ENCODE data around the gene LRRC4B.

DNA sequence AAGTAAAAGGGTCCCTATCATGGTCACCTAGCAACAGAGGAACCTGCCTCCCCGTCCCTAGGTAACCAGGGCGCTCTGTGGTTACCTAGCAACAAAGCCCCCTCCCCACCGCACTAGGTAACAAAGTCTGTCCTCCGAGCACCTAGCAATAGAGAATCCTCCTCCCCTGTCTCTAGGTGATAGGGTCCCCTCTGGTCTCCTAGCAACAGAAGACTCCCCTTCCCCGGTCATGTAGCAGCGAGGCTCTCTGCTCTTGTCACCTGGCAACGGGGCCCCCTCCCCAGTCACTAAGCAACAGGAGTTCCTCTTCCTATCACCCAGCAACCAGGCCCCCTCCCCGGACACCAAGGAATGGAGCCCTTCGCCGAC lies 57.6 kb downstream of the LRRC4B start:
- TF ChIP-seq, protein P1, sequence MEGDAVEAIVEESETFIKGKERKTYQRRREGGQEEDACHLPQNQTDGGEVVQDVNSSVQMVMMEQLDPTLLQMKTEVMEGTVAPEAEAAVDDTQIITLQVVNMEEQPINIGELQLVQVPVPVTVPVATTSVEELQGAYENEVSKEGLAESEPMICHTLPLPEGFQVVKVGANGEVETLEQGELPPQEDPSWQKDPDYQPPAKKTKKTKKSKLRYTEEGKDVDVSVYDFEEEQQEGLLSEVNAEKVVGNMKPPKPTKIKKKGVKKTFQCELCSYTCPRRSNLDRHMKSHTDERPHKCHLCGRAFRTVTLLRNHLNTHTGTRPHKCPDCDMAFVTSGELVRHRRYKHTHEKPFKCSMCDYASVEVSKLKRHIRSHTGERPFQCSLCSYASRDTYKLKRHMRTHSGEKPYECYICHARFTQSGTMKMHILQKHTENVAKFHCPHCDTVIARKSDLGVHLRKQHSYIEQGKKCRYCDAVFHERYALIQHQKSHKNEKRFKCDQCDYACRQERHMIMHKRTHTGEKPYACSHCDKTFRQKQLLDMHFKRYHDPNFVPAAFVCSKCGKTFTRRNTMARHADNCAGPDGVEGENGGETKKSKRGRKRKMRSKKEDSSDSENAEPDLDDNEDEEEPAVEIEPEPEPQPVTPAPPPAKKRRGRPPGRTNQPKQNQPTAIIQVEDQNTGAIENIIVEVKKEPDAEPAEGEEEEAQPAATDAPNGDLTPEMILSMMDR (CRISPR knock-in tag; IDR thresholded peaks at IDR 0.05), result no peak
- TF ChIP-seq, protein P2, sequence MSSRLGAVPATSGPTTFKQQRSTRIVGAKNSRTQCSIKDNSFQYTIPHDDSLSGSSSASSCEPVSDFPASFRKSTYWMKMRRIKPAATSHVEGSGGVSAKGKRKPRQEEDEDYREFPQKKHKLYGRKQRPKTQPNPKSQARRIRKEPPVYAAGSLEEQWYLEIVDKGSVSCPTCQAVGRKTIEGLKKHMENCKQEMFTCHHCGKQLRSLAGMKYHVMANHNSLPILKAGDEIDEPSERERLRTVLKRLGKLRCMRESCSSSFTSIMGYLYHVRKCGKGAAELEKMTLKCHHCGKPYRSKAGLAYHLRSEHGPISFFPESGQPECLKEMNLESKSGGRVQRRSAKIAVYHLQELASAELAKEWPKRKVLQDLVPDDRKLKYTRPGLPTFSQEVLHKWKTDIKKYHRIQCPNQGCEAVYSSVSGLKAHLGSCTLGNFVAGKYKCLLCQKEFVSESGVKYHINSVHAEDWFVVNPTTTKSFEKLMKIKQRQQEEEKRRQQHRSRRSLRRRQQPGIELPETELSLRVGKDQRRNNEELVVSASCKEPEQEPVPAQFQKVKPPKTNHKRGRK (CRISPR knock-in tag; IDR thresholded peaks at IDR 0.05), result no peak
- no peak for TF ChIP-seq JUNB (CRISPR knock-in tag; IDR thresholded peaks at IDR 0.05; ENCODE audit: borderline replicate concordance)
- TF ChIP-seq IRF2 (CRISPR knock-in tag; IDR thresholded peaks at IDR 0.05), result no peak

All from HepG2 (cell line).